NCI-H524 (cell line): ENCODE results near the gene OR10D3.
"Not testable (repeated sequence)": the region's sequence is repeated elsewhere in the genome, so short reads cannot be mapped to it uniquely, and the experiment has no call there.

ENCODE experiments used
- DNase-seq, 2 experiments: peaks; one replicate each; lab custom pipeline; 2025; lab: John Stamatoyannopoulos, UW

The OR10D3 gene

GRCh38 chr11:124183068-124183467 is at the start of gene OR10D3:
Gene OR10D3 (plus strand): TSS chr11:124183345. CDS start chr11:124185270, 1,925 bp downstream.
- no peak for DNase-seq

GRCh38 chr11:124143034-124143433 is 40.1 kb upstream of the OR10D3 start:
- no peak for DNase-seq

GRCh38 chr11:124147951-124148350 is 35.2 kb upstream of the OR10D3 start:
- no peak for DNase-seq

- DNase-seq: no peak
These were observed 32.5 kb upstream of the OR10D3 start for GRCh38 chr11:124150684-124151083.

GRCh38 chr11:124152770-124153407 is 30.3 kb upstream of the OR10D3 start:
- DNase-seq: no peak

DNA sequence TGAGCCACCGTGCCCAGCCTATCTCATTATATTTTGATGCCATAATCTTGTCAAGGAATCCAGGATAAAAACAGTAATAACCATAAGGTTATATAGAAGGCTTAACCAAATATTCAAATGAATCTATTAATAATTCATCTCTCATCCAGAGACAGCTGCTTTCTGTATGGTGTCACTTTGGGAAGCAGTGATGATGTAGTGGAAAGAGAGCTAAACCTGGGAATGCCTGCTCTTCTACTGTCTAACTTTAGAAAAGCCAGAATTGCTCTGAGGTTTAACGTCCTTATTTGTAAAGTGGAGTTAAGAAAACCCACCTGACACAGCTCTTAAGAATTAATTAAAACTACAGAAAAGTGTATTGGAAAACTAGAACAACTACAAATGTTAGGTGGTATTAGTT is 29.3 kb upstream of the OR10D3 start:
- DNase-seq: no peak

- no peak for DNase-seq
These were observed 23.7 kb upstream of the OR10D3 start for GRCh38 chr11:124159481-124159880.

- DNase-seq: no peak
These were observed 22.2 kb upstream of the OR10D3 start for GRCh38 chr11:124160986-124161385.

DNA sequence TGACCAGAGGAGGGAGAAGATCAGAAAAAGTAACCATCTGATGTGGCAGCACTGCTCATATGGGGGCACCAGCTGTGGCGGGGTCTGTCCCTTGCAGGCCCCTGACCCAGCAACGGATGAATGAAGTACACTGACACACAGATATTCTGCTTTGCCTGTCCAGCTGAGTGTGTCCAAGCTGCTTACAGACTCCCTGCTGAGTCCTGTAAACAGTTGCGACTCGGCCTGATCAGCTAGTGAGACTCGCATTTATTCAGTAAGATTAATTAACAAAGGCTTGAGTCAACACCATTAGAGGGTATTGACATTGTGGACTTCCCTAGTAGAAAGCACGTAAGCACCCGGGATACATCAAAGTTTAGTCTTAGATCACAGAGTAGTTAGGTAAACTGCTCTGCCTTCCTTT is 15.3 kb upstream of the OR10D3 start:
- DNase-seq: no peak

GRCh38 chr11:124168796-124169195 is 14.3 kb upstream of the OR10D3 start:
- DNase-seq: no peak

- DNase-seq: not testable (repeated sequence)
These were observed 12.8 kb upstream of the OR10D3 start for GRCh38 chr11:124170315-124170714.

DNA sequence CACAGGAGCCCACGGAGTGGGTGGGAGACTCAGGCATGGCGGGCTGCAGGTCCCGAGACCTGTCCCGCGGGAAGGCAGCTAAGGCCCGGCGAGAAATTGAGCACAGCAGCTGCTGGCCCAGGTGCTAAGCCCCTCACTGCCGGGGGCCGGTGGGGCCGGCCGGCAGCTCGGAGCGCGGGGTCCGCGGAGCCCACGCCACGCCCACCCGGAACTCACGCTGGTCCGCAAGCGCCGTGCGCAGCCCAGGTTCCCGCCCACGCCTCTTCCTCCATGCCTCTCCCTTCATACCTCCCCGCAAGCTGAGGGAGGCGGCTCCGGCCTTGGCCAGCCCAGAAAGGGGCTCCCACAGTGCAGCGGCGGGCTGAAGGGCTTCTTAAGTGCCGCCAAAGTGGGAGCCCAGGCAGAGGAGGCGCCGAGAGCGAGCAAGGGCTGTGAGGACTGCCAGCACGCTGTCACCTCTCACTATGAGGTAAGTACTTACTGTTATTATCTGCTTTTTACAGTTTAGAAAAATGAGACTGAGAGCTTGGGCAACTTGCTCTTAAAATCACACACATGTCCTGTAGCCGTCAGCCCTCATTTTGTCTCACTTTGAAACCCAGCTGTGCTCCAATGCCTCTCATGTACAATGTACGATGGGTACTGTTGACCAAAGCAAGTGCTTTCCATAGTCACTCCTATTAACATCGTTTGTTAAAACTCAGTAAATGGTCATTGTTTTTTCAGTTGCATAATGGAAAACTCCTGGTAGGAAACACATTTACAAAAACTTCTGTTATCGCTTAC is 12.2 kb upstream of the OR10D3 start:
- DNase-seq: no peak

GRCh38 chr11:124172101-124172500 is 11.0 kb upstream of the OR10D3 start:
- DNase-seq: peak; percentile 26 to 66

DNA sequence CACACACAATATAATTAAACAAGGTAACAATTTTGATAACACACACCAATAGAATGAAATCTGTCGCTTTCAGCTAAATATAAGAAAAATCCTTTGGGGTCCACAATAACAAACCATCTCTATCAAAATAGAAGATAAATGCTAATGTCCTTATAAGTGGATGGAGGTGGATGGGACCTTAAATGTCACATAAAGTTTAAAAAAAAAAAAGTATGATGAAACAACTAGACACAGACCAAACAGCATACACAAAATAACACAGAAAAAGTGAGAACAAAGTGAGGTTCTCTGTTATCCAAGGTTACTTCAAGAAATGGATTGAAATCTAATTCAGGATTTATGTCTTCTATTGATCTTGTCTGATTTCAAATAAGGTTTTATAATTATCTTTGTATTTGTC is 10.5 kb upstream of the OR10D3 start:
- DNase-seq: no peak

- DNase-seq: peak; percentile 37 to 71
These were observed 9.1 kb upstream of the OR10D3 start for GRCh38 chr11:124174001-124174583.

DNA sequence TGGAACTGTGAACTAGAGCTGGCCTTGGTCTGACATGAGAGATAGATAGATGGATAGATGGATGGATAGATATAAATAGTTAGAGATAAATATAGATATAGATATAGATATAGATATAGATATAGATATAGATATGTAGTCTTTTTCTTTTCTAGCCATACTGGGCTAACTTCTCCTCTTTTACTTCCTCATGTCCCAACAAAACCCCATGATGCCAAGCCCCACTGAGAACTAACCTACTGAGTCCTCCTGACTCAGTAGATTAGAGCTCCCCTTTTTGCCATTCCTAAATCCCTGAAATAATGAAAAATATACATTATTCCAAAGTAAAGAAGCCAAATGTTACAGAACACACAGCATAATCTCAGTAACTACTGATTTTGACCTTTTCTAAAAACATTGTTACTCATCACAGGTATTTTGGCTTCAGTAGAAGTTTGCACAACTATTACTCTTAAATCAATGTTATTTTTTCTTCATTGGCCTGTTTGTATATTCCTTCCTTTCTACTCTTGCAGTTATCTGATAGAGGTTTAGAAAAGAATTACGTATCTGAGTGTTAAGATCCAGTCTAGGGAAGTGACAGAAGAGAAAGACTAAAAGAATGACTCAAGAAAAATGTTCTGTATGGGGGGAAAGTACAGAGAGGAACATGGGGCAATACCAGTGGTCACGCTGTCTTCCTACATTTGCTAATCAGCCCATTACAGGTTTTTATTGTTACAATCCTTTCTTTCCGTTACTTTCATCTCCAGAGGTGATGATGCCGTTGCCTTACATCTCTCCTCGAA is 6.0 kb upstream of the OR10D3 start:
- no peak for DNase-seq

DNA sequence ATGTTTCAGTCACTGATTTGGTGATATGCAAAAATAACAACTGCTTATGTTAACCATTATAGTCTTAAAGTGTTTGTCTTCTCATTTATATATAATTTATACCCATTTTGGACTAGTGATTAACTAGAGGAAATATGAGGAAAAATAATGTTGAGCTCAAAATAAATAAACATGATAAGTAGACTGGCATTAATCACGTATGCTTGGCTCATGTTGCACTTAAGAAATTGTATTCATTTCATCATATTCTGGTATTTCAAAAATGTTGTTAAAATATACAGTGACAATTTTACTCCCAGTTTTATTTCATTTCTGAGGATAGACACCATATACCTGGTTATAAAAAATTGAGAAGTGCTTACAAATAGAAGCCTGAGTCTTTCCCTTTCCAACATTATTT is 3.8 kb upstream of the OR10D3 start:
- no peak for DNase-seq

- no peak for DNase-seq
These were observed 7.4 kb downstream of the OR10D3 start for GRCh38 chr11:124190298-124191139.

DNA sequence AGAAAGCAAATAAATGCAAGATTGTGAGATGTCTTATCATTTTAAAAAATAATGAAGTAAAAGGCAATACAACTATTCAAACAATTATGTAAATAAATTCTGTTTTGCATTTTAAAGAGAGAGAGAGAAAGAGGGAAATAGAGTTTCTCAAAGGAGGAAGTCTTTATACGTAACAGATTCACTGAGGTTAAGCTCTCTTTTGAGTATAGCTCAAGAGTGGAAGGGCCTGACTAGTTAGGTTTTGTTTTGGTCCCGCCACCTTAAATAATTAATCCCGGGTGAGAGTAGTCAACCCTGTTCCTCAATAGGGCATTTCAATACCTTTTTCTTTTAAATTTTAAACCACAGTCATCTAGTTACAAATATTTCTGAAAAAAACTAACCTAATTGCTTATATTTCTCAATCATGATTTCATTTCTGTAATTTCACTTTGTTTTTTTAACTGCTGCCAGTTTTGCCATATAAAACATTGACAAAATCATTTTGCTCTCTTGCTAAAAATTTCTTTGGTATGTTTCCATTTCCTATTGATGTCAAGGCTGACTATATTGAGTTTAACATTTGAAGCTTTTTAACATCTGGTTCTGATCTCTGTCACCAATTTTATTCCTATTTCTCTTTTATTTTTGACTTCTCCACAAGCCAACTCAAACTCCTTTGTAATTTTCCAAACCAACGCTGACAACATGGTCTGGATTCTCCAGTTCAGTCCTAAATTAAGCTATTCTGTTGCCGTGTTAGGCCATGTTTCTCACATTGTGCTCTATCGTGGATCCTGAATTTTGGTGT is 10.3 kb downstream of the OR10D3 start:
- DNase-seq: peak in 1 of 2 experiments; percentile 9
